CD4-positive, alpha-beta T cell treated with Interleukin-17A for 4 hours (primary cell): ENCODE measurements around the gene CXCR2.
A peak's percentile ranks its signal among the peaks of the same experiment; 100 is the strongest.
"Not testable (repeated sequence)": the region's sequence is repeated elsewhere in the genome, so short reads cannot be mapped to it uniquely, and the experiment has no call there.

ENCODE experiments used
- DNase-seq: peaks from one replicate; pipeline ENCODE4 v3.0.0-alpha.2; 2020; ENCODE audit warnings: mixed read lengths

Gene CXCR2

GRCh38 chr2:218130822-218131221 lies 5.0 kb downstream of the CXCR2 start:
- no peak for DNase-seq

DNA sequence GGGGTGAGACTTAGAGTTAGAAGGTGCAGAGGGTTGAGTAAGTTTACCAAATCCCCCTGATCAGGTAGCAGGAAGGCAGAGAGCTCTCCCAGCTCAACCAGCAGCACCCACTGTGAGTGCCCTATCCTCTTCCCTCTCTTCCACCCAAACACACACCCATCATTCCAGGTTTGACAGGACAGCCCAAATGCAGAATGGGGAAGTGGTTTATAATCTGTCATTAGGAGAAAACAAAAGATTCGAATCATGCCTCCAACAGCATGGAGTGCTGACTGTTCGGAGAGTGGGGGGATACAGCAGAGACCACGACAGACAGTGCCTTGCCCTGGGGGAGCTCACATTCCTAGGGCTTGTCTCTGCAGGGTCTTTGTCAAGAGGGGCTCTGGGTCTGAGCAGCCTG lies 11.7 kb downstream of the CXCR2 start:
- no peak for DNase-seq

DNA sequence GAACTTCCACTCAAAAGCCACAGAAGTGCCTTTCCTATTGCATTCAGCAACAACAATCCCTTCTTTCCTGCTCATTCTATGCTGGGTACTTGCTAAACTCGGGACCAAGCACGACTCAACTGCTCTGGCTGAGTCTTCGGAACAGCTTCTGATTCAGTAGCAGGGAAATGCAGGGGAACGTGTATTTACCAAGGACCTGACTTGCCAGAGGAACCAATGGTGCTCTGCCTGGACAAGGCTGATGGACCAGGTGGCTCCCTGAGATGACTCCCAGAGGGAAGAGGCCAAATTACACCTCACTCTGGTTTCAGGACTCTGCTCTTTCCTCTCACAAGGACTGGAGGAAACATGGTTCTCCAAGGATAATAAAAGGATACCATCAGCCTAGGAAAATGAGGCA lies 12.2 kb downstream of the CXCR2 start:
- no peak for DNase-seq

DNA sequence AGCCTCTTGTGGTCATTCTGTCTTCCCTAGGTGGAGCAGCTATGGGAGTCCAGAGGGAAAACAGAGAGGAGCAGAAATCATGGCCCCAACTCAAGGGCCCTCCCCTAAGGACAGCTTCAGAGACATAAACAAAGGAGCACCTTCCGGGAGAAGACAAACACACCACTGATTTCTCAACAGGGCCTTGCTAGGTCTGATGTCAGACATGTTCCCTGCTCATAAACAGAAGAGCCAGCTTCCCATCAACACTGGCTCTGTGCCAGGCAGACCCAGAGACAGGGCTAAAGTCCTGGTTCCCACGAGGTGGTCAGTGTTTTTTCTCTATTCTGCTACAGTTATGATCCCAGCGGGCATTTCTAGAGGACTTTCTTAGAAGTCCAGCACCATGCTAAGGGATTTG lies 19.3 kb downstream of the CXCR2 start:
- no peak for DNase-seq

DNA sequence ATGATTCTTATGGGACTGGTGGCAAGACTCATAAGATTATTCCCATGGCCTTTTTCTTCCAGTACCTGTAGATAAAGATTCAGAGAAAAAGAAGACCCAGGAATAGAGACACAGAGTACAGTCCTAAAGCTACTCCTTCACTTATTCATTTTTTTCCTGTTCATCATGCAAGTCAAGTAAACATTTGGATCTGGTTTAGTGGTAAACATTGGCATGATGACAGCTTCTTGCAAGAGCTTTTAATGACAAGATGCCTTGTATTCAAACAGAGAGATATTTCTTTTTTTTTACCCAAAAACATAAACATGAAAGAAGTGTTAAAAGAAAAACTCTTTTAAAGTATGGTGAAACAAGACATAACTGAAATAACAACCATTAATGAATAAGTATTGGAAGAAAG lies 20.2 kb downstream of the CXCR2 start:
- no peak for DNase-seq

DNA sequence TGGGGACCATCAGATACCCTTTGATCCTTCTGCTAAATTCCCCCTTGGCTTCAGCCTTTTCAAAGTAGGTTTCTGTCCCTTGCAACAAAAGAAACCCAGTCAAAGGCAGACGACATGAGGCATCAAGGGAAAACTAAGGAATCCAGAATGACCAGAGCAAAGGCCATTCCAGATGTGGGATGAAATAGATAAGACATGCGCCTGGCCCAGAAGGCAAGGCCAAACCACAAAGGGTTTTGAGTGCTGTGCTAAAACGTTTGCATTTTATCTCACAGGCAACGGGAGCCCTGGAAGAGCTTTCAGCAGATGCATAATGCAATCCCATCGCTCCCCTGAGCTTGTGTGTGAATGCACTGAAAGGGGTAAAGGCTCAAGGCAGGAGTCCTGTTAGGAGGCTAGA lies 23.3 kb downstream of the CXCR2 start:
- DNase-seq = no peak

GRCh38 chr2:218149848-218150440 lies 24.1 kb downstream of the CXCR2 start:
- no peak for DNase-seq

DNA sequence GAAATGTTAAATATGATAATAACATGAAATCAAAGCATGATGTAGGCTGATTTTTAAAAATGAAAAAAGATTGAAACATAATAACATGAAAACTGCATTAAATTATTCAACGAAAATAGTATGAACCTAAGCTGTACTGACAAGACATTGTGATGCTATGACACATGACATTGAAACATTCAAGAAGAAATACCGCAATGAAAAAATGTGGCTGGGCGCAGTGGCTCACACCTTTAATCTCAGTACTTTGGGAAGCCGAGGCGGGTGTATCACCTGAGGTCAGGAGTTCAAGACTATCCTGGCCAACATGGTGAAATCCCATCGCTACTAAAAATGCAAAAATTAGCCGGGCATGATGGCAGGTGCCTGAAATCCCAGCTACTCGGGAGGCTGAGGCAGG lies 26.3 kb downstream of the CXCR2 start:
- no peak for DNase-seq

DNA sequence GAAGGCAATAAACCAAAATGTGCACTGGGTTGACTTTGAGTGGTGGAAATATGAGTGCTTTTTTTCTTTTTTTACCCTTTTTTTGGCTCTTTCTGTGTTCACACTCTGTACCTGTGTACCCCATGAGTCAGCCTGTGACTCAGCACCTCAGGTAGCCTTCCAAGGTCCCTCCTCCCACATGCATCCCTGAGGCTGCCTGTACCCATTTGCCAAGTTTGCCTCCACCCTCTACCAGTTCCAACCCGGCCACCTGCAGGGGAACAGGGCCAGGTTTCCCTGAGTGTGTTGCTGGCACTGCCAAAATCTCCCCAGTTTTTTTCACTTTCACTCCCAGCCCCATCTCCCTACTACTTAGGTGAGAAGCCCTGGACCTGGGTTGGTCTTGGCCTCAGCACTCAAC lies 26.9 kb downstream of the CXCR2 start:
- no peak for DNase-seq

- DNase-seq = no peak
Observed at GRCh38 chr2:218155953-218156479, 30.2 kb downstream of the CXCR2 start.

DNA sequence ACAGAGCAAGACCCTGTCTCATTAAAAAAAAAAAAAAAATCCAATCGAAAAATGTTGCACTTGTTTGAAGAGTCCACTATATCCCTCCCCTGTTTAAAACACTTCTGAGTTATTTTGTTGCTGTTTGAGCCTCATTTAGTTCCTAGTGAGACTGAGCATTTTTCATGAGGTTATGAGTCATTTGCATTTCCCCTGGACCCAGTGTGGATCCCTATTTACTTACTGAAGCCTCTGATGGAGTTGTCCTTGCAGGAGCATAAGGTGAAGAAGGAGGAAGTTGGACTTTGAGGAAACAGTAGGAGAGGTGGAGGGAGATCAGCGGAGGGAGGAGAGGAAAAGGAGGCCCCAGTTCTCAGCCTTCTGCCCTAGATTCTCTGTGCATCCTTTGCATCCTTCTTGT lies 35.8 kb downstream of the CXCR2 start:
- DNase-seq = no peak

DNA sequence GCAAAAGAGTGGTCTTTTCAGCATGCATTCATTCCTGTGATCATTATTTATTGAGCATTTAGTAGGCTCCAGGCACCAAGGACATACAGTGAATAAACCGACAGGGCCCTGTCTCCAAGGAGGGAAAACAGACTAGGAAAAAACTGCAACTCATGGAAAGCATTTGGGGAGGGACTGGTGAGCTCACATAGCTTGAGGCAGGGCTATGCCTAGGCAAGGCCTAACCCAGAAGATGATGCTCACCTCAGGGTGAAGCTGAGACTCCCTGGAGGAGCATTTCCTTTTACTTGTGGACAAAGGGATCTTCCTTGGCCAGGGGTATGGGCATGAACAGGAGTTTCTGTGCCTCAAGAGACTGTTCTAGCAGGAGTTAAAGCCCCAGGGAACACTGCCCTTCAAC lies 37.0 kb downstream of the CXCR2 start:
- no peak for DNase-seq

DNA sequence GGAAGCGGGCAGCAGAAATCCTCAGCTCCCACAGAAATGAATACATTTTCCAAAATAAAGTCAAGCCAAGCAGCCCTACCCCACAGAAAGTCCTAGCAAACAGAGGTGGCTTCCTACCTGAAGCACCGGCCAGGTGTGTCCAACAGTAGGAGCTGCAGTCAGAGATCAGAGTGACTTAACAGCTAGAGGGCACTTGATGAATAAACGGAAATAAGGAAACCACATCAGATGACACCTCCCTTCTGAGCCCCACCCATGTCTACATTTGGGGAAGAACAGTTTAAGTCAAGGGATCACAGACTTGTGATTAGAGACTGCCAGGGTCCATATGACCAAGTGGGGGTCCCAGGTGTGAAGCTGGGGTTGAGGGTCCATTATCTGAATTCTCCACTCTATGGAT lies 41.0 kb downstream of the CXCR2 start, which contains the start of gene CXCR1:
TSS of gene CXCR1 (minus strand) at position 172 of the 400 bp plus-strand sequence. CDS start 1,751 bp downstream, outside the sequence.
- peak; percentile 60 for DNase-seq

DNA sequence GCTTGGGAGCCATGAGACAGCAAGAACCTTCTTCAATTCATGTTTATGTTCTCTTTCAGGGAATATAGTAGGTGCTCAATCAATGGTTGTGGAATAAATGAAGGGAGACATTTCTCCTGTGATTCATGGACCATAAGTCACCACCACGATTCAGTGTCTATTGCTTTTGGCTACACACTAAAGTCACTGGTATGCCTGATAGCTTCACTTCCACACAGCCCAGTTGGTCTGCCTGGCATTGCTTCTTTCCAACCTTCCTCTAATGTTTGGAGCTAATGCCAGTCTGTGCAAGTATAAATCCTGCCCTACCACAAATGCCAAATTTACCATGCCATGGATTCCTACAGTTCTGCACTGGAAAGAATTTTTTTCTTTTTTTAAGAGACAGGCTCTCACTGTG lies 42.2 kb downstream of the CXCR2 start:
- no peak for DNase-seq

DNA sequence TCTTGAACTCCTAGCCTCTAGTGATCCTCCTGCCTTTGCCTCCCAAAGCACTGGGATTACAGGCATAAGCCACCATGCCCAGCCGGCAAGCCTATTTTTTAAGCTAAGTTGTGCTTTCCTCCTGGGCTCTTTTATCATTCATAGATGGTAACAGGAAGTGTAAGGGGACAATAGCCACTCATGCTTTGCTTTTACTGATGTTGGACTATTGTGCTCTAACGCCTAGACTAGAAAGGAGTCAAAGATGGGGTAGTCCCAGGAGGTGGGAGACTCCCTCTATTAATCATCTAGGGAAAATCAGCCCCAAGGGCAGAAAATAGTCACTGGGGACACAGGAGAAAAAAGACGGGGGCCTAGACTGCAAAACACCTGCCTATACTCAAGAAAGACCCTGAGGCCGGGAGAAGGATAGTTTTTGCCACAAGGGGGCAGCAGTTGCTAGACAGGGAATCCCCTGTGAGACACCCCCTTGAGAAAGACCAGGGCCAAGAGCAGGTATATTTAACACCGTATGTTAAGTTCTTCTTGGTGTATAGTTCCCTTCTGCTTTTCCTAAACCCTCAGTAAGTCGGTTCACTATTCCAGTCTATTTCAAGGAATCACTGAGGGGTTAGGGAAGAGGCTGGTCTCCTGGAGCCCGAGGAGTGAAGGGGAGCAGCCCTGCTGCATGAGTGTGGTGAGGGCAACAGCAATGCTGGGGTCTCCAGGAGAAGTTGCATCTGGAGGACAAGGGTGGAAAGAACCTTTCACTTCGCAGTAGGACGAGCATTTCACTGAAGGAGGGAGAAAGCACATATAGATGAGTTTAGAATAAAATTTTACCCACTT lies 43.0 kb downstream of the CXCR2 start:
- DNase-seq = peak; percentile 79

DNA sequence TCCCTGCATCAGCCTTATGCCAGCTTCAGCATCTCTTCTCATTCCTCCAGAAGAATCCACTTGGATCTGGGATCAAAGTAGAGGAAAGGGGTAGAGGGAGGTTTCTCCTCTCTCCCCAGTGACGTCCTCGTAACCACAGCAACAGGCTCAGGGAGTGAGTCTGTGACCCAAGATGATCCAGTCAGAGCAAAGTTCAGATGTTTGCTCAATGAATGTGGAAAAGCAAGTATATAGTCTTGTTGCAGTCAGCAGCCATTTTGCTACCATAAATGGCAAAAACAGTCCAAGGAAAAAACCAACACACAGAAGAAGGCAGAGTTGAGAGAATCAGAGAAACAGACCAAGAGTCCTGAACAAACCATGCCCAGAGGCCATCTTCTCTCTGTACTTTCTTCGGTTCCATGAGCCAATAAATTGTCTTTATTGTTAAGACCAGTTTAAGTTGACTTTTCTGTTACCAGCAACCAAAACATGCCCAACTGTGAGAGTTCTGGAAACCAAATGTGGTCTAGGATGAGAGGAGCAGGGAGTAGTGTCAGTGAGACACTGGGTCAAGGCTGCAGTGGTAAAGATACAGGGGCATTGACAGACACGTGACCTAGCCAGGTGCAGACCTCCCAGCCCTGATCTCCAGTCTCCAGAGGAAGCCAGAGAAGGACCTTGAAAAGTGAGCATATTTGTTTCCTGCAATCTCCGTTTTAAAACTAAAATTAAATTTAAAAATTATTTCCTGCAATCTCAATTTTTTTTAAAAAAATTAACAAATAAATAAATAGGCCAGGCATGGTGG lies 44.1 kb downstream of the CXCR2 start:
- no peak for DNase-seq

DNA sequence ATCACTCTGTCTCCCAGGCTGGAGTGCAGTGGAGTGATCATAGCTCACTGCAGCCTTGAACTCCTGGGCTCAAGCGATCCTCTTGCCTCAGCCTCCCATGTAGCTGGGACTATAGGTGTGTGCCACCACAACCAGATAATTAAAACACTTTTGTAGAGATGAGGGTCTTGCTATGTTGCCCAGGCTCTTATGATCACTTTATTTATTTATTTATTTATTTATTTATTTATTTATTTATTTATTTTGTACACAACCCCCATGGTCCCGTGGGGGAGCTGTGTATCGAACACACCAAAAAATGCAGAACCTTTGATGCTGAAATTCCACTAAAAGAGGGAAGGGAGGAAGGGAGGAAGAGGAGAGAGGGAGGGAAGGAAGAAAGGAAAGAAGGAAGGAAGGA lies 45.9 kb downstream of the CXCR2 start:
- not testable (repeated sequence) for DNase-seq

DNA sequence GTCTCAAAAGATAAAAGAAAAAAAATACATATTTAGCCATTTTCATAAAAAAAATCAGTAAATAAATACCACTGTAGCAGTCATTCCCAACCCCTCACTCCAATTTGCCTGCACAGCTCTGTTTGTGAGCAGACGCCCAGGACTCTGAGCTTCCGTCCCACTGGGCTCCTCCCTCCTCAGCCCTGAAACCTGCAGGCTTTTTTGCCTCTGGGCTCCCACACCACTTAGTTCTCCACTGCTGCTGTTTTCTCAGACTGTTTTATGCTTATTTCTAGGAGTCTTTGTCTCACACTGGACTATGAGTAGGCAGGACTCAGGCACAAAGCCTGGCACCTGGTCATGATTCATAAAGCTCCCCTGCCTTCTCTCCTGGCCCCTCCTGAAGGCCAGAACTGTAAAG lies 47.0 kb downstream of the CXCR2 start:
- DNase-seq = no peak

DNA sequence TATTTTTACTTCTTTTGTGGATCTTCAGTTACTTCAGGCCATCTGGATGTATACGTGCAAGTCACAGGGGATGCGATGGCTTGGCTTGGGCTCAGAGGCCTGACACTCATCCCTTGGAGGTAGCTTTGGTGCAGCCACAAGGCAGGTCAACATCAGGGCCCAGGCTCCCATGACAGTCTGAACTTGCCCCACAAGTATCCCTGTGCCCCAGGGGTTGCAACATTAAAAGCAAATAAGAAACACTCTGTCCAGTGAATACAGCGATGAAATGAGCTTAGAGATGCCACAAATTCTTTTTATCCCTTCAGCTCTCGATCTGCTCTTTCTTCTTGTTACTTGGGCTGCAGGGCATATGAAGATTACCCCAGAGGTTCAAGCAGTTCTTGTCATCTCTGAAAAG lies 54.0 kb downstream of the CXCR2 start:
- DNase-seq = no peak

DNA sequence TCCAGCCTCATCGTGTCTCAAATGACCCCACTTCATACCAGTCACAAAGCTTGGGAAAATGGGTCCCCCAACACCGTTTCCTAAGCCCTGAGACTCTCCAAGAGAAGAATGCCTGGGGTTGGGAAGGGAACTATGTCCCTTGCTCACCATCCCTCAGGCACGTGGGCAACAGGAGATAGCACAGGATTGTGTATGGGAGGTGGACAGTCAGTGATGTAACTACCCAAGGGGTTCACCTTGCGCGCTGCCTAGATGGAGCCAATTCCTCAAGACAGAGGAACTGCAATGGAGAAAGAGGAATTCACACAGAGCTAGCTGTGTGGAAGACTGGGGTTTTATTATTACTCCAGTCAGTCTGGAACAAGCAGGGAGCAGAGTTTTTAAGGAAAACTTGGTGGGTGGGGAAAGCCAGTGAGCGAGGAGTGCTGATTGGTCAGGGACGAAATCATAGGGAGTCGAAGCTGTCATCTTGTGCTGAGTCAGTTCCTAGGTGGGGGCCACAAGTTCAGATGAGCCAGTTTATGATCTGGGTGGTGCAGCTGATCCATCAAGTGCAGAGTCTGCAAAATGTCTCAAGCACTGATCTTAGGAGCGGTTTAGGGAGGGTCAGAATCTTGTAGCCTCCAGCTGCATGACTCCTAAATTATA lies 54.8 kb downstream of the CXCR2 start:
- no peak for DNase-seq

DNA sequence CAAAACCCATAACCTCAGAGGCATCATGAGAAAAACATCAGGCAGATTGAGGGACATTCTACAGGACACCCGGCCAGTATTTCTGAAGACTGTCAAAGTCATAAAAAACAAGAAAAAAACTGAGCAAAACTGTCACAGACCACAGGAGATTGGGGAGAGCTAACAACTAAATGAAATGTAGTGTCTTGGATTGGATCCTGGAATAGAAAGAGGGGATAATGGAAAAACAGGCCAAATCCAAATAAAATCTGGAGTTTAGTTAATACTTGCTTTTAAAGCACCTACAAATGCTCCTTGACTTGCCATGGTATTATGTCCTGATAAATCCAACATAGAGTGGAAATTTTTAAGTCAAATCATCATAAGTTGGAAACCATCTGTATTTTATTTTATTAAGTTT lies 58.5 kb downstream of the CXCR2 start:
- DNase-seq = no peak

DNA sequence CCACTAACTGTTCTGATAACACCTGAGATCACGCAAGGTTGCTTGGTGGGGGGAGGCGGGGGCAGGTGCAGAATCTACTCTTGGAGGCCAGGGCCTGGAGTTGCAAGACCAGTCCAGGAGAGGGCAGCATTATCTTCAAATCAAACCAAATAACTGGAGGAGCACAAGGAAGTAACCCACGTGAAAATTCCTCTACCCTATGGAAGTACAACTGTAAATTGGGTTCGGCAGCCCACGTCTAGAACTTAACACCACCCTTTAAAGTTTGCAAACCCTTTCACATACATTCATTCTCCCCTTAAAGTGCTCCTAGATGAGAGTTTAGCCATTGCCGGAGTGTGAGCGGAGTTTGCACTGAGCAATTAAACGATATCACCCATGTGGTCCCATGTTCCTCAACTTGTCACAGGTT lies 60.5 kb downstream of the CXCR2 start:
- peak; percentile 80 for DNase-seq
